Neural progenitor cell (in vitro differentiated cells): ENCODE results near the gene QKI.

Source experiments
- EZH2 ChIP-seq: fragments of 200-600 bp; sonication (generic); IDR thresholded peaks from 2 replicates; pipeline ENCODE4 v1.6.1; 2017; ENCODE audit warnings: antibody characterized with exemption, mild to moderate bottlenecking, moderate library complexity
- EZH2phosphoT487 ChIP-seq: fragments of 200-600 bp; sonication (generic); IDR thresholded peaks from 2 replicates; pipeline ENCODE4 v1.6.1; 2017; ENCODE audit warnings: antibody characterized with exemption
- TF ChIP-seq, protein P1 (sequence below): fragments of 200-600 bp; sonication (generic); IDR thresholded peaks from 2 replicates; pipeline ENCODE4 v1.5.1; 2017; ENCODE audit warnings: antibody characterized with exemption, mild to moderate bottlenecking

DNA sequence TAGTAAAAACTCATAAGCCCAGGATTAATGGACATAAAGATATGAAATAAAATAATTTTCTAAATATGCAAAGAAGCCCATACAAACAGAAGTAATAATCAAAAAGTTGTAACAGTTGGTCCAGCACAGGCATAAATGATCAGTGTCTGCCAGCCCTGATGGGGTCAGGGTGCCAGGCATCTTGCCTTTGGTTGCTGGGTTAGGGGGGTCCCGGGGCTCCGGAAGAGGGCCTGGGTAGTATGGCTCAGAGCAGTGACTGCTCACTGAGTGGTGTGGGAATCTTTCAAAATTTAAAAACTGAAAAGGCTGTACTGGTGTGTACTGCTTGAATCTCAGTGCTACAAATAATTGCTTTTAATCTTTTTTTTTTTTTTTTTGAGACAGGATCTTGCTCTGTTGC lies 7.7 kb upstream of the QKI start:
- TF ChIP-seq, protein P1, sequence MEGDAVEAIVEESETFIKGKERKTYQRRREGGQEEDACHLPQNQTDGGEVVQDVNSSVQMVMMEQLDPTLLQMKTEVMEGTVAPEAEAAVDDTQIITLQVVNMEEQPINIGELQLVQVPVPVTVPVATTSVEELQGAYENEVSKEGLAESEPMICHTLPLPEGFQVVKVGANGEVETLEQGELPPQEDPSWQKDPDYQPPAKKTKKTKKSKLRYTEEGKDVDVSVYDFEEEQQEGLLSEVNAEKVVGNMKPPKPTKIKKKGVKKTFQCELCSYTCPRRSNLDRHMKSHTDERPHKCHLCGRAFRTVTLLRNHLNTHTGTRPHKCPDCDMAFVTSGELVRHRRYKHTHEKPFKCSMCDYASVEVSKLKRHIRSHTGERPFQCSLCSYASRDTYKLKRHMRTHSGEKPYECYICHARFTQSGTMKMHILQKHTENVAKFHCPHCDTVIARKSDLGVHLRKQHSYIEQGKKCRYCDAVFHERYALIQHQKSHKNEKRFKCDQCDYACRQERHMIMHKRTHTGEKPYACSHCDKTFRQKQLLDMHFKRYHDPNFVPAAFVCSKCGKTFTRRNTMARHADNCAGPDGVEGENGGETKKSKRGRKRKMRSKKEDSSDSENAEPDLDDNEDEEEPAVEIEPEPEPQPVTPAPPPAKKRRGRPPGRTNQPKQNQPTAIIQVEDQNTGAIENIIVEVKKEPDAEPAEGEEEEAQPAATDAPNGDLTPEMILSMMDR: no peak
- TF ChIP-seq EZH2phosphoT487: no peak
- TF ChIP-seq EZH2: no peak
